Transverse colon (tissue), 3 donors: ENCODE data around the gene HOXB13.

Experiments
- CTCF ChIP-seq, 5 experiments: fragments of 200-600 bp in 3 of 5; fragments of 450-650 bp in 2 of 5; sonication (generic) in 3 of 5; IDR thresholded peaks; 1 replicate in 2 of 5; 2 replicates in 3 of 5; pipeline ENCODE4 v1.5.1; 2016 to 2017; ENCODE audit warnings: antibody characterized with exemption in 5 of 5, inconsistent platforms in 3 of 5, mild to moderate bottlenecking in 2 of 5, moderate library complexity in 1 of 5
- POLR2A ChIP-seq: fragments of 450-650 bp; IDR thresholded peaks from one replicate; pipeline ENCODE4 v1.6.1; 2016; ENCODE audit warnings: antibody characterized with exemption, mild to moderate bottlenecking, moderate library complexity

- TF ChIP-seq CTCF (IDR thresholded peaks at IDR 0.05) (no peak), POLR2A (no peak)
Measured at GRCh38 chr17:48738424-48738802, 9.9 kb upstream of the HOXB13 start.
